Lower lobe of right lung (tissue), 2 donors: ENCODE results near the gene STRN. TPM values are rescaled to one million over a fixed set of nuclear protein-coding genes. Genes with fewer than 3 reads are reported as not detected.

Source experiments
- ATAC-seq, 2 donors: fragments of 200-7000 bp; cut with Tn5 transposase; one replicate each; pipeline ENCODE4 v1.9.1; 2020 to 2022; ENCODE audit warnings: mild to moderate bottlenecking in 2 of 2, moderate library complexity in 2 of 2
- DNase-seq: peaks from one replicate; pipeline ENCODE4 v3.0.0-alpha.2; 2020
- H3K27ac ChIP-seq: fragments of 200-600 bp; one replicate; pipeline ENCODE4 v1.8.0; 2022
- H3K27me3 ChIP-seq: fragments of 200-600 bp; one replicate; pipeline ENCODE4 v1.8.0; 2022; ENCODE audit warnings: low read depth
- H3K36me3 ChIP-seq: fragments of 200-600 bp; one replicate; pipeline ENCODE4 v1.8.0; 2022; ENCODE audit warnings: mild to moderate bottlenecking
- H3K4me1 ChIP-seq: fragments of 200-600 bp; one replicate; pipeline ENCODE4 v1.8.0; 2022
- H3K4me3 ChIP-seq: fragments of 200-600 bp; one replicate; pipeline ENCODE4 v1.8.0; 2022; ENCODE audit warnings: mild to moderate bottlenecking
- H3K9me3 ChIP-seq: fragments of 200-600 bp; one replicate; pipeline ENCODE4 v1.8.0; 2022
- CTCF ChIP-seq: fragments of 200-600 bp; IDR thresholded peaks from one replicate; pipeline ENCODE4 v1.8.0; 2022; ENCODE audit warnings: antibody characterized with exemption, mild to moderate bottlenecking
- intact Hi-C: fragments of 100-400 bp; cut with DNase I; formaldehyde crosslinking; loops from one replicate; pipeline ENCODE4 v1.11.0; 2022
- total RNA-seq: library from RNA; stranded (reverse); fragmentation: NEBNext Ultra II Directional; extraction: Animal tissue kit (Norgen Biotek cat#: 25700); gene quantifications from one replicate; pipeline ENCODE4 v1.2.1, GENCODE V29; 2021
- donor health status: DM: no; HTN: yes; CAD: no; lungs with severe emphysema.

STRN gene
- total RNA-seq, 1 donor from 2014 or later, result 31.1 TPM

GRCh38 chr2:36812196-36812595 lies 154.1 kb downstream of the STRN start:
- no peak for TF ChIP-seq CTCF
- ATAC-seq (no peak), DNase-seq (no peak)
- intact Hi-C loops, result no loop called here
- Histone ChIP-seq H3K4me1 (no peaks in the 10 kb centered on the region), H3K27ac (no peak overlapping the region), H3K4me3 (no peak overlapping the region), H3K27me3 (no peaks in the 10 kb centered on the region), H3K9me3 (no peaks in the 10 kb centered on the region), H3K36me3 (no peaks in the 10 kb centered on the region)

GRCh38 chr2:36811071-36811470 lies 155.3 kb downstream of the STRN start:
- no peak overlapping the region for H3K27ac ChIP-seq
- intact Hi-C loops, result no loop called here
- no peaks in the 10 kb centered on the region for H3K27me3 ChIP-seq
- no peak for TF ChIP-seq CTCF
- H3K9me3 ChIP-seq, result no peaks in the 10 kb centered on the region
- H3K4me1 ChIP-seq, result no peaks in the 10 kb centered on the region
- no peak for ATAC-seq
- DNase-seq, result no peak
- no peak overlapping the region for H3K4me3 ChIP-seq
- no peaks in the 10 kb centered on the region for H3K36me3 ChIP-seq

- DNase-seq, result no peak
- ATAC-seq, result no peak
- Histone ChIP-seq H3K27me3 (no peaks in the 10 kb centered on the region), H3K27ac (no peak overlapping the region), H3K9me3 (no peaks in the 10 kb centered on the region), H3K4me1 (no peaks in the 10 kb centered on the region), H3K36me3 (no peaks in the 10 kb centered on the region), H3K4me3 (no peak overlapping the region)
- intact Hi-C loops, result no loop called here
- no peak for TF ChIP-seq CTCF
These were observed 157.3 kb downstream of the STRN start for GRCh38 chr2:36809069-36809445.

GRCh38 chr2:36808386-36809068 lies 157.8 kb downstream of the STRN start:
- DNase-seq (no peak), ATAC-seq (no peak)
- no peak for TF ChIP-seq CTCF
- intact Hi-C loops, result no loop called here
- no peaks in the 10 kb centered on the region for H3K36me3 ChIP-seq
- no peak overlapping the region for H3K4me3 ChIP-seq
- no peak overlapping the region for H3K27ac ChIP-seq
- no peaks in the 10 kb centered on the region for H3K27me3 ChIP-seq
- no peaks in the 10 kb centered on the region for H3K4me1 ChIP-seq
- H3K9me3 ChIP-seq, result no peaks in the 10 kb centered on the region

DNA sequence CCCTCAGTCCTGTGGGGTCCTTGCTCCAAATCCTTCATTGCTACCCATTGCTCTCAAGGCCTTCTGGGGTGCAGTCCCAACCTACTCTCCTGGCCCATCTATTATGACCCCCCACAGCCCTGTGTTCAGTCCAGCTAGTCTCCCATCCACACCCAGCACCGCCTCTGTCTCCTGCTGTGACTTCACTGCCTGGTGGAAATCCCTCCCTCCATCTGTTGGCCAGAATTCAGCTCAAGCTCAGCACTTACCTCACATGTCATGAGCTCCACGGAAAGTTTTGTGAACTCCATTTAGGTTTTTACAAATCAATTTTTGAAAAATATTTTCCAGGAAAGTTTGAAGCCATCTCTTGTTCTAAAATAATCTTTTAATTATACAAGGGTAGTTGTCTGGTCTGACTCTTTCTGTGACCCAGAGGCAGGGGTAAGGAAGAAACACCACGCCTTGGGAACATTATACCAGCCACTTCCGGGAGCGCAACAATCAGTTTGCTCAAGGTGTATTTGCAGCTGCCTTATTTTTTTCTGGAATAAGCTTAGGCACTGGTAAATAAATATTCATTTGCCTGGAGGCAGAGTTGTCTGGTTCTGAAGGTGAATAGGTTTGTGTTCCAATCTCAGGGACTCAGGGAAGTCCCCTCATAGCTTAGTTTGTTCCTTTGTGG lies 159.0 kb downstream of the STRN start:
- Histone ChIP-seq H3K27me3 (no peaks in the 10 kb centered on the region), H3K27ac (no peak overlapping the region), H3K4me3 (no peak overlapping the region), H3K4me1 (no peaks in the 10 kb centered on the region), H3K9me3 (no peaks in the 10 kb centered on the region), H3K36me3 (no peaks in the 10 kb centered on the region)
- no peak for TF ChIP-seq CTCF
- DNase-seq, result no peak
- no peak for ATAC-seq
- intact Hi-C loops, result no loop called here
